Measurements from ENCODE around the gene PIAS1. TPM values are rescaled to one million over a fixed set of nuclear protein-coding genes. Genes with fewer than 3 reads are reported as not detected.

PIAS1 gene
- total RNA-seq, 1 donor from 2014 or later = 17.1 TPM

GRCh38 chr15:68023307-68024101 is 30.6 kb upstream of the PIAS1 start:
- no peak for DNase-seq (ENCODE audit: low spot score in 2 of 2)
- Histone ChIP-seq H3K27ac (no peak overlapping the region), H3K4me3 (no peak overlapping the region), H3K4me1 (no peaks in the 10 kb centered on the region), H3K27me3 (no peaks in the 10 kb centered on the region), H3K36me3 (no peaks in the 10 kb centered on the region), H3K9me3 (no peaks in the 10 kb centered on the region)
- intact Hi-C loops (cut with DNase I) = loop anchor here (10.0 kb wide), 1 partner anchor 49 kb away; no protein-coding TSS in a partner anchor
- no peak for TF ChIP-seq CTCF (IDR thresholded peaks at IDR 0.05)

- no peak overlapping the region for H3K4me3 ChIP-seq
- no peaks in the 10 kb centered on the region for H3K27me3 ChIP-seq
- H3K27ac ChIP-seq = no peak overlapping the region
- no peaks in the 10 kb centered on the region for H3K9me3 ChIP-seq
- DNase-seq (ENCODE audit: low spot score in 2 of 2) = no peak
- intact Hi-C loops (cut with DNase I) = loop anchor here (10.0 kb wide), 1 partner anchor 51 kb away; no protein-coding TSS in a partner anchor
- no peak for TF ChIP-seq CTCF (IDR thresholded peaks at IDR 0.05)
- H3K36me3 ChIP-seq = no peaks in the 10 kb centered on the region
- H3K4me1 ChIP-seq = no peaks in the 10 kb centered on the region
Measured at GRCh38 chr15:68025835-68026424, 28.2 kb upstream of the PIAS1 start.

- intact Hi-C loops (cut with DNase I) = loop anchor here (10.0 kb wide), 1 partner anchor 53 kb away; no protein-coding TSS in a partner anchor
- Histone ChIP-seq H3K36me3 (no peaks in the 10 kb centered on the region), H3K4me3 (no peak overlapping the region), H3K9me3 (no peaks in the 10 kb centered on the region), H3K4me1 (no peaks in the 10 kb centered on the region), H3K27me3 (no peaks in the 10 kb centered on the region), H3K27ac (no peak overlapping the region)
- no peak for DNase-seq (ENCODE audit: low spot score in 2 of 2)
- no peak for TF ChIP-seq CTCF (IDR thresholded peaks at IDR 0.05)
Measured at GRCh38 chr15:68027388-68027787, 26.7 kb upstream of the PIAS1 start.

- Histone ChIP-seq H3K27me3 (no peaks in the 10 kb centered on the region), H3K4me1 (no peaks in the 10 kb centered on the region), H3K4me3 (no peak overlapping the region), H3K36me3 (no peaks in the 10 kb centered on the region), H3K27ac (no peak overlapping the region), H3K9me3 (no peaks in the 10 kb centered on the region)
- intact Hi-C loops (cut with DNase I) = loop anchor here (10.0 kb wide), 1 partner anchor 54 kb away; no protein-coding TSS in a partner anchor
- TF ChIP-seq CTCF (IDR thresholded peaks at IDR 0.05) = no peak
- DNase-seq (ENCODE audit: low spot score in 2 of 2) = no peak
Measured at GRCh38 chr15:68028137-68028887, 25.8 kb upstream of the PIAS1 start.

- H3K27me3 ChIP-seq = no peaks in the 10 kb centered on the region
- H3K4me3 ChIP-seq = no peak overlapping the region
- no peaks in the 10 kb centered on the region for H3K9me3 ChIP-seq
- intact Hi-C loops (cut with DNase I) = loop anchor here (10.0 kb wide), 1 partner anchor 54 kb away; no protein-coding TSS in a partner anchor
- no peaks in the 10 kb centered on the region for H3K4me1 ChIP-seq
- TF ChIP-seq CTCF (IDR thresholded peaks at IDR 0.05) = no peak
- DNase-seq (ENCODE audit: low spot score in 2 of 2) = no peak
- H3K27ac ChIP-seq = no peak overlapping the region
- no peaks in the 10 kb centered on the region for H3K36me3 ChIP-seq
Measured at GRCh38 chr15:68028888-68029207, 25.3 kb upstream of the PIAS1 start.
